ENCODE data around the gene UBR7.

Gene UBR7

DNA sequence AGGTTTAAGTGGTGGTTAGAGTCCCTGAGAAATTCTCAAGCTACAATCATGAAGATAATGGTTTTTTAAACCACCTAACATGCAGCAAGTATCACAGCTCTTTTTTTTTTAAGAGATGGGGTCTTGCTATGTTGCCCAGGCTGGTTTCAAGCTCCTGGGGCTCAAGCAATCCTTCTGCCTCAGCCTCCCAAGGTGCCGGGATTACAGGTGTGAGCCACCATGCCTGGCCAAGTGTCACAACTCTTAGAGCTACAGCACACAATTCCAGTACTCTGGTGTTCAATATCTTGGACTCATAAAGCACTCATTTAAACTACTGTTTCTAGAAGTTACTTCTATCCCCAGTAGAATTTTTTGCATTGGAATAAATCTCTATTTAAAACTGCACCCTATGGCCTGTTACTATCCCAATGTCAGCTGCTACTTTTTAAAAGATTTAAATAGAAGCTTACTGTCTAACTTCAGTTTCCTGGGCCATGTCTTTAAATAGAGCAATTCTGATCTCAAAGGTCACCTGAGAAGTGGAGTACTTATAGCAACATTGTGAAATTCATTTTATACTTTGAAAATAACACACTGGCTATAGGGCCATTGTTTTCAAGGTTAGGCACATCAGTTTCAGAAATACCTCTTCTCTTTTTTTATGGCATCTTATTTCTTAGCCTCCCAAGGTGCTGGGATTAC is 11.6 kb upstream of the UBR7 start:
- no peaks in the 10 kb centered on the region for H3K27me3 ChIP-seq (ENCODE audit: control insufficient read depth, insufficient read depth, low read length)
- no peak overlapping the region for H3K9ac ChIP-seq
- no peak overlapping the region for H3K4me3 ChIP-seq (ENCODE audit: low read depth, low read length)
- H3K4me2 ChIP-seq (ENCODE audit: low read length) = no peak overlapping the region
- no peaks in the 10 kb centered on the region for H3K4me1 ChIP-seq
- H2AFZ ChIP-seq = no peak overlapping the region
- TF ChIP-seq, protein P1, sequence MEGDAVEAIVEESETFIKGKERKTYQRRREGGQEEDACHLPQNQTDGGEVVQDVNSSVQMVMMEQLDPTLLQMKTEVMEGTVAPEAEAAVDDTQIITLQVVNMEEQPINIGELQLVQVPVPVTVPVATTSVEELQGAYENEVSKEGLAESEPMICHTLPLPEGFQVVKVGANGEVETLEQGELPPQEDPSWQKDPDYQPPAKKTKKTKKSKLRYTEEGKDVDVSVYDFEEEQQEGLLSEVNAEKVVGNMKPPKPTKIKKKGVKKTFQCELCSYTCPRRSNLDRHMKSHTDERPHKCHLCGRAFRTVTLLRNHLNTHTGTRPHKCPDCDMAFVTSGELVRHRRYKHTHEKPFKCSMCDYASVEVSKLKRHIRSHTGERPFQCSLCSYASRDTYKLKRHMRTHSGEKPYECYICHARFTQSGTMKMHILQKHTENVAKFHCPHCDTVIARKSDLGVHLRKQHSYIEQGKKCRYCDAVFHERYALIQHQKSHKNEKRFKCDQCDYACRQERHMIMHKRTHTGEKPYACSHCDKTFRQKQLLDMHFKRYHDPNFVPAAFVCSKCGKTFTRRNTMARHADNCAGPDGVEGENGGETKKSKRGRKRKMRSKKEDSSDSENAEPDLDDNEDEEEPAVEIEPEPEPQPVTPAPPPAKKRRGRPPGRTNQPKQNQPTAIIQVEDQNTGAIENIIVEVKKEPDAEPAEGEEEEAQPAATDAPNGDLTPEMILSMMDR (IDR thresholded peaks at IDR 0.05) = no peak
- H3K27ac ChIP-seq = no peak overlapping the region
- no peaks in the 10 kb centered on the region for H3K9me3 ChIP-seq (ENCODE audit: control insufficient read depth, low read length)
- H3K79me2 ChIP-seq = peaks cover 2% of the 10 kb centered on the region
- H3K36me3 ChIP-seq (ENCODE audit: control insufficient read depth, insufficient read depth, low read length) = no peaks in the 10 kb centered on the region

DNA sequence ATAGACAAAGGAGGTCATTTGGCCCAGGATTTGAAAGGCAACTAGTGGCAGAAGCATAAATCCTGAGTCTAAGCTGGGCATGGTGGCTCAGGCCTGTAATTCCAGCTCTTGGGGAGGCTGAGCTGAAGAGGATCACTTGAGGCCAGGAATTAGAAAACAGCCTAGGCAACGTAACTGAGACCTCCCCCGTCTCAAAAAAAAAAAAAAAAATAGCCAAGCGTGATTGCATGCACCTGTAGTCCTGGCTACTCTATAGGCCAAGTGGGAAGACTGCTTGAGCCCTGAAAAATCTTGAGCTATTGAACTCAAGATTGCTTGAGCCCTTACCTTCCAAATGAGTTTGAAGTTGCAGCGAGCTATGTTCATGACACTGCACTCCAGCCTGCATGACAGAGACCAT is 8.0 kb upstream of the UBR7 start:
- Histone ChIP-seq H3K9ac (no peak overlapping the region), H3K9me3 (ENCODE audit: control insufficient read depth, low read length) (no peaks in the 10 kb centered on the region), H3K27me3 (ENCODE audit: control insufficient read depth, insufficient read depth, low read length) (no peaks in the 10 kb centered on the region), H2AFZ (no peak overlapping the region), H3K4me1 (no peaks in the 10 kb centered on the region), H3K36me3 (ENCODE audit: control insufficient read depth, insufficient read depth, low read length) (no peaks in the 10 kb centered on the region), H3K27ac (no peak overlapping the region), H3K4me2 (ENCODE audit: low read length) (no peak overlapping the region), H3K4me3 (ENCODE audit: low read depth, low read length) (no peak overlapping the region), H3K79me2 (no peaks in the 10 kb centered on the region)
- TF ChIP-seq, protein P1 (IDR thresholded peaks at IDR 0.05) = no peak

DNA sequence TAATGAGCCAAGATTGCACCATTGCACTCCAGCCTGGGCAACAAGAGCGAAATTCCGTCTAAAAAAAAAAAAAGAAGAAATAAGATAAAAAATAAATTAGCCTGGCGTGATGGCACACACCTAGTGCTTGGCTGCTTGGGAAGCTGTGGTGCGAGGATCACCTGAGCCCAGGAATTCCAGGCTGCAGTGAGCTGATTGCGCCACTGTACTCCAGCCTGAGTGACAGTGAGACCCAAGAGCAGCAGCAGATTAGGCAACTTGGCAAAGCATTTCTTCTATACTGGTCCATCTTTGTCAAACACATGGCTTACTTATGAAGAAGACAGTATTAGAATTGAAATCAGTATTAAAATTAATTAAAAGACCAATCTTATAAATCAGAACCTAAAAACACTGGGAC is 6.5 kb upstream of the UBR7 start:
- H3K27ac ChIP-seq = no peak overlapping the region
- no peaks in the 10 kb centered on the region for H3K79me2 ChIP-seq
- no peak overlapping the region for H3K4me2 ChIP-seq (ENCODE audit: low read length)
- H3K36me3 ChIP-seq (ENCODE audit: control insufficient read depth, insufficient read depth, low read length) = no peaks in the 10 kb centered on the region
- no peaks in the 10 kb centered on the region for H3K27me3 ChIP-seq (ENCODE audit: control insufficient read depth, insufficient read depth, low read length)
- H2AFZ ChIP-seq = no peak overlapping the region
- no peaks in the 10 kb centered on the region for H3K9me3 ChIP-seq (ENCODE audit: control insufficient read depth, low read length)
- no peak overlapping the region for H3K4me3 ChIP-seq (ENCODE audit: low read depth, low read length)
- TF ChIP-seq, protein P1 (IDR thresholded peaks at IDR 0.05) = no peak
- no peak overlapping the region for H3K9ac ChIP-seq
- no peaks in the 10 kb centered on the region for H3K4me1 ChIP-seq

DNA sequence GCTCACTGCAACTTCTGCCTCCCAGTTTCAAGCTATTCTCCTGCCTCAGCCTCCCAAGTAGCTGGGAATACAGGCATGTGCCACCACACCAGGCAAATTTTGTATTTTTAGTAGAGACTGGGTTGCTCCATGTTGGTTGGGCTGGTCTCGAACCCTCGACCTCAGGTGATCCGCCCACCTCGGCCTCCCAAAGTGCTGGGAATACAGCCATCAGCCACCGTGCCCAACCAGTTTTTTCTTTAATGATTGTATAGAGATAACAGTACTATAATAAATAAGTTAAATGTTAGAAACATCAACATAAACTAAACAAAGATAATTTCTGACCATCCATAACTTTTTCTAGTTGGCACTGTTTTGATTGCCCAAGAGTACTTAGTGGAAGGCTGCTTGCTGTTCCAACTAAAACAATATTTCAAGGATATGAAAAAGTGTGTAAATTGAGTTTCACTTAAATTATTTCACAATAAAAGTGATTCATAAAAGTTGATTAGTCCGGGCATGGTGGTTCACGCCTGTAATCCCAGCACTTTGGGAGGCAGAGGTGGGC is 5.8 kb upstream of the UBR7 start:
- TF ChIP-seq, protein P1 (IDR thresholded peaks at IDR 0.05) = no peak
- H3K36me3 ChIP-seq (ENCODE audit: control insufficient read depth, insufficient read depth, low read length) = no peaks in the 10 kb centered on the region

More for the DNA sequence above, 5.8 kb upstream of the UBR7 start:
- no peak overlapping the region for H2AFZ ChIP-seq
- H3K4me3 ChIP-seq (ENCODE audit: low read depth, low read length) = no peak overlapping the region
- no peaks in the 10 kb centered on the region for H3K27me3 ChIP-seq (ENCODE audit: control insufficient read depth, insufficient read depth, low read length)
- H3K4me1 ChIP-seq = no peaks in the 10 kb centered on the region
- no peaks in the 10 kb centered on the region for H3K9me3 ChIP-seq (ENCODE audit: control insufficient read depth, low read length)
- no peak overlapping the region for H3K9ac ChIP-seq
- no peak overlapping the region for H3K27ac ChIP-seq
- H3K4me2 ChIP-seq (ENCODE audit: low read length) = no peak overlapping the region
- H3K79me2 ChIP-seq = peaks cover 3% of the 10 kb centered on the region
